Measurements from ENCODE around the gene VMP1.
"Not testable (repeated sequence)": the region's sequence is repeated elsewhere in the genome, so short reads cannot be mapped to it uniquely, and the experiment has no call there.

The VMP1 gene

GRCh38 chr17:59842901-59843652 lies 135.6 kb downstream of the VMP1 start:
- no peak for DNase-seq

DNA sequence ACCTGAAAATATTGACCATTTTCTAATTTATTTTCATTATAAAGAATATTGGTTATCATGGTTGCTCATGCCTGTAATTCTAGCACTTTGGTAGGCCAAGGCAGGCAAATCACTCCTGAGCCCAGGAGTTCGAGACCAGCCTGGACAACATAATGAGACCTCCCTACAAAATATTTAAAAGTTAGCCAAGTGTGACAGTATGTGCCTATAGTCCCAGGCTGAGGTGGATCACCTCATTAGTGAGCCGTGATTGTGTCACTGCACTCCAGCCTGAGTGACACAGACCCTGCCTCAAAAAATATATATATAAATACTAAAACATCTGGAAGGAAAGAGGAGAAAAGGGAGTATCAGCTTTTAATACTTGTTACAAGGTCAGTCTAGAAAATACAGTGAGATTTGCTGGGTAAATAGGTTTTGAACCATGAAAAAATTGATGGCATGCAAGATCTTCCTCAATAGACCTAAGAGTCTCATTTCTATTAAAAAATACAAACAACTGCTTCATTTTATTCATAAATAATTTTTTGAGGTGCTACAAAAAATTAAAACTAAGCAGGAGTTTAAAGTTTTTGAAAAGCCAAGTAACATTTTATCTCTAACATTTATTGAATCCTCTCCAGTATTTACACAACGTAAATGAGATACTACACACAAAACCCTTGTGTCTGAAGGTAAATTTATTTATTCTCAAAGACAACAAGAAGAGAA lies 137.6 kb downstream of the VMP1 start:
- no peak for DNase-seq

DNA sequence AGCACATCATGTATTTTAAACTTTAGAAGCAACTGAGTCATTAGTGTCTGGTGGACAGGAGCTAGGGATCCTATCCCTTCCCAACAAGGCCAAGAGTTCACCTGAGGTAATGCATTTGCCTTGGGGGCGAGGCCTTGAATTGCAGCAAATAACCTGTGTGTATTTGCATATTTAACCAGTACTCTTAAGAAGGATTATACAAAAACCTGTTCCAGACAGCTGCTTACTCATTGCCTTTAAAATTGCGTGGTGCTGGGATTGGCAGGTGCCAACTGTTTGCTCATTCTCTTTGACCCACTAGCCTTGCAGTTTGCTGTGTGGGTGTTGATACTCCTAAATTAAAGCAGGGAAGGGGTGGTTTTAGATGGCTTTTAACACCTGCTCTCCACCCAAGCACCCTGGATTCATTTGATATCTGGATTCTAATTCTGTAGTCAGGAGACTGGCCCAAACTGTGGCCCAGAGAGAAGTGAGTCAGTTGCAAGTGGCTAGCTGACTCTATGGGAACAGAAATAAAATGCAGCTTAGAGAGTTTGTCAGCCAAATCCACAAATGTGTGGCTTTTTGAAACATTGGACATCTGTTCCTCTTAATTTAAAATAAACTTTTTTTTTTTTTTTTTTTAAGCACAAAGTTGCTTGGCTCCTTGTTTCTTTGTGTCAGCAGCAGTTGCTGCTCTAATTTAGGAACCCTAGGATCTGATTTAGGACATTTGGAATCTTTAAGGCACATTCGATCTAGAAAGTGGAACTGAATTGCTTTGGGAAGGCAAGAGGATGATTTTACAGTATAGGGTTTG lies 138.3 kb downstream of the VMP1 start:
- peak; percentile 67 for DNase-seq

GRCh38 chr17:59846394-59847165 lies 139.1 kb downstream of the VMP1 start:
- DNase-seq, result no peak

DNA sequence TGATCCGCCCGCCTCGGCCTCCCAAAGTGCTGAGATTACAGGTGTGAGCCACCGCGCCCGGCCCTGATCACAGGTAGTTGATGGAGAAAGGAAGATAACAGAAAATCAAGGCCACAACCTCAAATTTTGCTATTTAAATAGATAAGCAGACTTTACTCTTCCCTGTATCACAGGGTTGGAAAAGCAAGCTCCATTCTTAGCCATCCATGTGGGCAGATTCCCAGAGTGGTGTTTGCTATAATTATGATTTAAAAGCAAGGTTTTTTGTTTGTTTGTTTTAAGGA lies 140.9 kb downstream of the VMP1 start:
- no peak for DNase-seq

GRCh38 chr17:59848778-59849177 lies 141.3 kb downstream of the VMP1 start:
- no peak for DNase-seq

- DNase-seq, result not testable (repeated sequence)
These were observed 142.9 kb downstream of the VMP1 start for GRCh38 chr17:59850311-59850710.

DNA sequence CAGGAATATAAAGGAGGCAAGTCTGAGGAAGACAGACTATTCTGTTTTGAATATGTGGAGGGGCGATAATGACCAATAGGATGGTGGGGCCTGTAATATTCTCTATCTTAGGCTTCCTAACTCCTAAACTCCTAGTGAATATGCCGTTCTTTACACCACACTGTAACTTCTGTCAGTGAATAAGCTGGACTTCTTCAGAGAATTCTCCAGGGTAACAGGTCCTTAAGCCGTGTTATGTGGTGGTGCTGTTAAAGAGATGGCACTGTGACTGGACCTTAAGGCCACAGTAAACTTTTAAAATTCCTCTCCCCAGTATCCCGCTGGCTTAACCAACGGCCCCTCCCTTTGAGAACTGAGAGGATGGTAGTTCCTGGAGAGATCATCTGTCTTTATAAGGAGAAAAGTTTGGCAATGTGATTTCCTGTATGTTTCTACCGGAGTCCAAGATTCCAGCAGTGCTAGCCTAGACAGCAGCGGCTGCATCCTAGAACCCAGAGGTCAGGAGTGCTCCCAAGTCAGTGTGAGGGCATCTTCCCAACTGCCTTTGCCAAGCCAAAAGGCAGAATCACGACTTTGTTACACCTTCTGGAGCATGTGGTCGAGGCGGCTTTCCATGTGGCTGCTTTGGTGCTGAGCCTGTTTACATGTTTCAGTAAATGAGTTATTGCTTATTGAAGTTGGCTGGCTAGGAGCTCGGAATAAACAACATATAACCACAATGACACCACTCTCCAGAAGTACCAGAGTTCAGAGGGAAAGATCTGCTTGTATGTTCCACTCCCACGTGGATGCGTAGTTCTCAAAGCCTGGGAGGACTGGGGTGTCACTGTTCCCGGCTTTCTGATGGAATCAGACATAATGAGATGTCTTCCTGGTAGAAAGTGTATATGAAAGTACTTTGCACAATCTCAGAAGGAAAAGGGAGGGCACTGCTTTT lies 144.3 kb downstream of the VMP1 start:
- DNase-seq, result no peak

DNA sequence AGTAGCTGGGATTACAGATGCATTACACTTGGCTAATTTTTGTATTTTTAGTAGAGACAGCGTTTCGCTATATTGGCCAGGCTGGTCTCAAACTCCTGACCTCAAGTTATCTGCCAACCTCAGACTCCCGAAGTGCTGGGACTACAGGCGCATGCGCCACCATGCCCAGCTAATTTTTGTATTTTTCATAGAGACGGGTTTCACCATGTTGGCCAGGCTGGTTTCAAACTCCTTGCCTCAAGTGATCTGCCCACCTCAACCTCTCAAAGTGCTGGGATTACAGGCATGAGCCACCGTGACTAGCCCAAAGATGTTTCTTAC lies 145.4 kb downstream of the VMP1 start:
- DNase-seq, result not testable (repeated sequence)

DNA sequence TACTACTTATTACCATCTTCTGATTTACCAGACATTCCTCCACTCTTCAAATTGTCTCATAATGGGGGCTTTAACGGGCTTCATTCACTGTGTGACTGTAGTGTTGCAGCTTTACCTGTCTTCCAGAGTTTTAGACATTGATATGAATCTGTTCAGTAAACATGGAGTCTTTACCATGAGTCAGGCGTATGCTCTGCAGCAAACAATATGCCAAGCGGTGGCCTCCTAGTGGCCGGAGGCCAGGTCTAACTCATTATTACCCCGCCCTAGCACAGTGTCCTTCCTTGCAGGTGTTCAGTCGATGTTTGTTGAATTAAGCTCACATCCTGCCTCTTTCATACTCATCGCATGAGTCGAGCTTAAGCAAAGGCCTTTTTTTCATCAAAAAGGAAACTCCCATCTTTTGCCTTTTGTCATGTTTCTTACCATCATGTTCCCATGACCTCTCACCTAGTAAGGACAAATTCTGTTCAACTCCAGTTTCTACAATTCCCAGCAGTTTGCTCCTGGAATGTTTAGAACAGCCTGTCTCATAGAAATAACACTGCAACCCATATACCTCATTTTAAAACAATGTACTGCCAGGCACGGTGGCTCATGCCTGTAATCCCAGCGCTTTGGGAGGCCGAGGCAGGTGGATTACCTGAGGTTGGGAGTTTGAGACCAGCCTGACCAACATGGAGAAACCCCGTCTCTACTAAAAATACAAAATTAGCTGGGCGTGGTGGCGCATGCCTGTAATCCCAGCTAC lies 145.9 kb downstream of the VMP1 start:
- no peak for DNase-seq

GRCh38 chr17:59853919-59854729 lies 146.7 kb downstream of the VMP1 start:
- DNase-seq, result not testable (repeated sequence)

DNA sequence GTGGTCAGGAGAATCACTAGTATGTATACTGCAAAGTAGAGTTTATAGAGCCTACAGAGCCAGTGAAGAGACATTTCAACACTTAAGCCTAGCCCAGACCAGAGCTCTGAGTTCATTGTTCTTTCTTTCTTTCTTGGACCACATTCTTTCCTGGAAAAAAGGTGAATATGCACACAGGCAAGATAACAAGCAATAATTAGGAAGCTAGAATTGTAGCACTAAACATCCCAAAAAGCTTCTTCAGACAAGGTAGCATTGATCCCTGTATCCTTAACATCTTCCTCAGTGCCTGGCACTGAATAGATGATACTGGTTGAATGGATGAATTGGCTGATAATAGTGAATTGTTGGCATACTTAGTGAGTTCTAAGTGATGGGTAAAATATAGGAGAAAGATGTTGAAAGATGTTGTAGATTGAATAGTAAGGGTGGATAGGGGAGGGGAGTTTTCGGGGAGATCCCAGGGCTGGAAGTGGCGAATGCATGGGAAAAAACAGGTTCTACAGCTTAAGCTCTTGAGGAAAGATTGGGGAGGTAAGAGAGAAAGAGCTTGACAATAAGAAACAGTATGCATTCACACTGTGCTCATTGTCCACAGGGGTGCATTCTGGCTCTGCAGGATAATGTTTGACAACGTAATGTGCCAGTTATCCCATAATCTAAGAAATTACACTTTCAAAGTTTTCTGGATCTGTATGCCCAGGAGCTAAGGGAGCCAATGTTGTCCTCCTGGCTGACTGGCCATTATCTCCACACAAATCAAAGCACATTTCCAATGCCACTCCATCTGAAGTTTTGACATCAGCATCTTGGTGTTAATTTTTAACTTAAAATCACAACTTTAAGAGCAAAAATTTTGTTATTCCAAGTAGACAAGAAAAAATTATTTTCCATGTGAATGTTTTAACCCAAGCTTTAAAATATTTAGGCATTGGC lies 149.7 kb downstream of the VMP1 start:
- DNase-seq, result no peak

DNA sequence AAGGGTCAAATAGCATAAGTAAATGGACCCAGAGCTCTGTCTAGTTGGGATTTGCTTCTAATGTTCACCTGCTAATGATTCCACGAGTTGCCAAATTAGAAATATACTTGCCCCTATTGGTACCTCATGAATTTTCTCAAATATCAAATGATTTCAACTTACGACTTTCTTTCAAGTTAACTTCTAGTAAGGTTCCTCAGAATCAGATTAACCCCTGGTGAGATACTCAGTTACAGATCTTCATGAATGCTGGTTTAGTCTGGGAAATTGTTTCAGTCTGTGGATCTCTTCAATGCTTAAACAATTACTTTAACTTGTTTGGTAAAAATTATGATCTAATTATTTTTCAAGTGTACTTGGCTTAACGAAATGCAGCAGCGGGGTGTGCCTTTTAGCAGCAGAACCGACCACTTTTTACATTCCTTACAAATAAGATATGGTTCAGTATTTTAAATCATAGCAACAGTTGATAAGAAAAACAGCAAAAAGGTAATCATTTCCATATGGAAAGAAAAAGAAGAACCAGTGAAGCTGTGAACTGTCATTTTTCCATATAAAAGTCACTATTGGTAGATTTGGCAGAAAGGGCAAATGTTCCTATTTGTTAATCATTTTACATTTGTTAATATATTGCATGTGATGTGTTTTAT lies 150.8 kb downstream of the VMP1 start:
- no peak for DNase-seq

GRCh38 chr17:59858932-59859331 lies 151.5 kb downstream of the VMP1 start:
- DNase-seq, result no peak

DNA sequence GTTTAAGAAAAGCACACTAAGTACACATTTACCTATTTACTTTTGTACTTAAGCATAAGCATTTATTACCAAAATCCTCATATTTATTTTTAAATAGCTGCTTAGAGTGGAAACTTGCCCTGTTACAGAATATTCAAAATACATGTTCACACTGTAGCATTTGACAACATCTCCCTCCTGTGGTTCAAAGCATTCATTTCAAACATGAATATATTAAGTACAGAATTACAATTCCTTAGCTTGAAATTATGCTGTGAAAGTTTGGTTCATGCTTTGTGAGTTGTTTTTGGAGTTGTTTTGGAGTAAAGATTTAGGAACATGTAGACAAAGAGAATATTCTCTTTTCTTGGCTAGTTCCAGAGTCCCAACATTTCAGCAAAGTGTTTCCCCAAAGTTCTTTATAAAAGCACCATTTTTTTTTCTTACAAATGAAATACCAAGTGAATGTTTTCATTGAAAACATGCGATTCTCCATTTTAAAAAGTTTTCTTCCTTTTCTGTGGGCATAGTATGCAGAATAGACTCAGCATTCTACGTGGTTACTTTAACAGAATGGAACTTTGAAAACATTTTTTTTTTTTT lies 152.1 kb downstream of the VMP1 start:
- no peak for DNase-seq

DNA sequence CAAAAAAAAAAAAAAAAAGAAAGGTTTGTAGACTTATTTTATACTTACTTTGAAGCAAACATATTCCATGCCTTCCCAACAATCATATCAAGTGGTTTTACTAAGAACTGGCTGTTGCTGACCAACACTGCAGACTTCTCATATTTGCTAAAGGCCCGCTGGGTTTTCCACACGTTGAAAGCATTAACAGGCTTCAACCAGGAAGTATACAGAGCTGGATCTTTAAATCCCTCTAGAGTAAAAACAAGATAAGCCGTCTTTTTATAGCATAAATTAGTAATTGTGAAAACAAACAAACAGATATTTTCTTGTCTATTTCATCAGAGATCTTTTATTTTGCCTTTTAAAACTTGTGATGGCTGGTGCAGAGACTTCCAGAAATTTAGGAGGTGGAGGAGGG lies 156.2 kb downstream of the VMP1 start:
- DNase-seq, result no peak

GRCh38 chr17:59869941-59870218 lies 162.4 kb downstream of the VMP1 start:
- no peak for DNase-seq

- DNase-seq, result no peak
These were observed 163.0 kb downstream of the VMP1 start for GRCh38 chr17:59870482-59870881.

DNA sequence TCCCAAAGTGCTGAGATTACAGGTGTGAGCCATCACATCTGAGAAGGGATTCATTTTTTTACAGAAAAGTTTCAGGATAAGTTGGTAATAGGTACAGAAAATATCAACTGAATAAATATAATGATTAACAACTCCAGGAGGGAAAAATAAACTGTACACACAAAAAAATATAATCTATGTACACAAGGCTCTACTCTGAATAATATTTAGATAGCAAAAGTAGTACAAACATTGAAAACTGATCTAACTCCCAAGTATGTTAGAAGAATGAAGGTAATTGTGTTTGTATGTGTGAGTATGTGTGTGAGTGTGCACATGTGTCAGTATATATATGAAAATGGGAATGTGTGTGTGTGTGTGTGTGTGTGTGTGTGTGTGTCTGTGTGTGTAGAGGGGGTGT lies 164.9 kb downstream of the VMP1 start:
- no peak for DNase-seq
